CD4-positive, alpha-beta T cell (primary cell): ENCODE measurements around the gene GJA8. TPM values are rescaled to one million over a fixed set of nuclear protein-coding genes. Genes with fewer than 3 reads are reported as not detected.

Experiments
- ATAC-seq: fragments of 200-7000 bp; cut with Tn5 transposase; one replicate; pipeline ENCODE4 v1.10.0; 2022; ENCODE audit warnings: mild to moderate bottlenecking; ENCODE audit not compliant: poor library complexity
- CTCF ChIA-PET: fragments of 350-600 bp; sonication (Branson Sonifier 250); formaldehyde crosslinking; loops from one replicate; lab custom pipeline; 2021; ENCODE audit warnings: antibody characterized with exemption, inconsistent platforms; lab: Charles Lee
- POLR2A ChIA-PET: fragments of 350-600 bp; sonication (Branson Sonifier 250); formaldehyde crosslinking; loops from one replicate; lab custom pipeline; 2021; ENCODE audit warnings: antibody characterized with exemption, inconsistent platforms; lab: Charles Lee
- DNase-seq, 14 experiments: peaks; one replicate each; pipeline ENCODE4 v3.0.0-alpha.2; 2013 to 2020; ENCODE audit warnings: mixed read lengths in 2 of 14
- H3K27ac ChIP-seq, 2 donors: one replicate each; pipeline versions ENCODE4 v1.5.1 to v1.7.0; 2013; ENCODE audit warnings: low read length in 2 of 2, low read depth in 1 of 2, mild to moderate bottlenecking in 1 of 2
- H3K27me3 ChIP-seq, 2 experiments: 1 replicate in 1 of 2; 2 replicates in 1 of 2; pipeline versions ENCODE4 v1.6.1 to v1.7.0; 2013; ENCODE audit warnings: low read length in 2 of 2, control low read depth in 1 of 2, mild to moderate bottlenecking in 1 of 2, moderate library complexity in 1 of 2; ENCODE audit not compliant: insufficient read depth in 2 of 2, control insufficient read depth in 1 of 2
- H3K36me3 ChIP-seq: one replicate; pipeline ENCODE4 v1.6.1; 2013; ENCODE audit warnings: low read length, control low read depth; ENCODE audit not compliant: insufficient read depth
- H3K4me1 ChIP-seq: one replicate; pipeline ENCODE4 v1.6.1; 2013; ENCODE audit warnings: low read length, control low read depth; ENCODE audit not compliant: insufficient read depth
- H3K4me3 ChIP-seq: one replicate; pipeline ENCODE4 v1.5.1; 2013; ENCODE audit warnings: mild to moderate bottlenecking, low read length, moderate library complexity
- H3K9me3 ChIP-seq, 2 experiments: 1 replicate in 1 of 2; 2 replicates in 1 of 2; pipeline versions ENCODE4 v1.6.1 to v1.7.0; 2013; ENCODE audit warnings: low read length in 2 of 2, mild to moderate bottlenecking in 2 of 2, control low read depth in 1 of 2, moderate library complexity in 1 of 2; ENCODE audit not compliant: control insufficient read depth in 1 of 2, insufficient read depth in 1 of 2
- H3K27ac Mint-ChIP-seq: one replicate; pipeline ENCODE4 v1.8.0; 2020; ENCODE audit warnings: mixed read lengths
- H3K27me3 Mint-ChIP-seq: one replicate; pipeline ENCODE4 v1.8.0; 2021; ENCODE audit warnings: mixed read lengths
- H3K36me3 Mint-ChIP-seq: one replicate; pipeline ENCODE4 v1.8.0; 2021; ENCODE audit warnings: low read depth, mixed read lengths
- H3K4me1 Mint-ChIP-seq: one replicate; pipeline ENCODE4 v1.8.0; 2021; ENCODE audit warnings: low read depth, mixed read lengths
- H3K4me3 Mint-ChIP-seq: one replicate; pipeline ENCODE4 v1.8.0; 2020; ENCODE audit warnings: mild to moderate bottlenecking, mixed read lengths
- H3K9me3 Mint-ChIP-seq: one replicate; pipeline ENCODE4 v1.8.0; 2020; ENCODE audit warnings: mixed read lengths
- intact Hi-C, 2 experiments: fragments of 100-400 bp; cut with DNase I in 1 of 2; cut with micrococcal nuclease in 1 of 2; formaldehyde crosslinking; loops; one replicate each; pipeline versions ENCODE4 v1.15.1 to v1.9.0; 2023 to 2025; cut with DNase I, micrococcal nuclease
- total RNA-seq, 174 experiments: library from RNA in 2 of 174; stranded (reverse) in 2 of 174; gene quantifications; one replicate each; pipeline ENCODE4 v1.2.3 and lab custom pipeline; 2021 to 2026
- TF ChIP-seq, protein P1 (sequence below): fragments of 200-600 bp; IDR thresholded peaks from one replicate; pipeline ENCODE4 v1.8.0; 2022; ENCODE audit warnings: antibody characterized with exemption, mild to moderate bottlenecking

GJA8 gene
- total RNA-seq, 2 experiments from 2014 or later: not detected

DNA sequence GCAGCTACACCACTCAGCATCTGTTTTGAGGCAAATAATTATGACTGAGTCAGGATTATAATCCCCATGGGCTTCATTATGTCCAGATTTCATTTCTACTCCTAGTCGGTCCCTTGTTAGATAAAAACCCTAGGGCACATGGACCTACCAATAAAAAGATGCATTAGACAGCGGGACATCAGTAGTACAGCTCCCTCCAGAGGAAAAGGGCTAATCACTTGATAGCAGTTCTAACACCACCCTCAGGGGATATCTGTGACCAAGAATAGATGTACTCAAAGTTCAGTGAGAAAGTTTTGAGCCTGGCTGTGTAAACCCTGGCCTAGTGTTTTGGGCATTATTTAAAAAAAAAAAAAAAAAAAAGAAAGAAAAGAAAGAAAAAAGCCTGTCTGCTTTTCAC lies 10.0 kb downstream of the GJA8 start:
- peaks cover 29% of the 10 kb centered on the region for H3K27me3 Mint-ChIP-seq
- POLR2A ChIA-PET: no interaction called here
- H3K27ac ChIP-seq: no peak overlapping the region

DNA sequence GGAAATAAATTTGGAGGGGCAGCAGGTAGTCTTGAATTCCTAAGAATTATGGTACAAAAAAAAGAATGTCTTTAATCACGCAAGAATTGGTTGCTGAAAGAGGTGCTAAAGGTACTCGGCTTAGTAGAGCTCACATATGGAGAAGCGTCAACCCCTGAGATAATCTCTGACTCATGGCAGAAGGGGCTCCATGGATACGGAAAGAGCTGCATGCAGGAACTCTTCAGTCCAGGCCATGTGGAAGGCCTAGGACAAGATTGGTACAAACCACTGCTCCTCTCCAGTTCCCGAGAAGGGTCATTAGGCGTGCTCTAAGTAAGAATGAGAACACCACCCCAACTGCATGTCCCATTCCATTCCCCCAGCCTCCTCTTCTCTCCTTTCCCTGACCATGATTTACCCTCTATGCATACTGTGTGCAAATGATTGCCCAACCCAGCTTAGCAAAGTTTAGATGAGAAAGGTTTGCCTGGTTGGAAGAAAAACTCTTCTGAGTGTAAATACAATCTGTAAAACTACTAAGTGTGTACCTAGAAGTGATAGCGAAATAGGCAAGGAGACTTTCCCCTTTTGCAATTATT lies 10.9 kb downstream of the GJA8 start:
- Histone ChIP-seq H3K27ac (no peak overlapping the region), H3K36me3 (no peaks in the 10 kb centered on the region), H3K9me3 (no peaks in the 10 kb centered on the region), H3K4me3 (no peak overlapping the region), H3K27me3 (no peaks in the 10 kb centered on the region), H3K4me1 (no peaks in the 10 kb centered on the region)
- CTCF ChIA-PET: interaction anchor here (0.8 kb wide), 1 partner anchor 20 kb away, joined by 3 read pairs; no protein-coding TSS in a partner anchor
- DNase-seq (no peak), ATAC-seq (no peak)
- Mint-ChIP-seq H3K4me3 (no peak overlapping the region), H3K27me3 (peaks cover 32% of the 10 kb centered on the region), H3K27ac (no peak overlapping the region), H3K36me3 (no peaks in the 10 kb centered on the region), H3K4me1 (no peaks in the 10 kb centered on the region), H3K9me3 (no peaks in the 10 kb centered on the region)
- intact Hi-C loops: no loop called here
- TF ChIP-seq, protein P1, sequence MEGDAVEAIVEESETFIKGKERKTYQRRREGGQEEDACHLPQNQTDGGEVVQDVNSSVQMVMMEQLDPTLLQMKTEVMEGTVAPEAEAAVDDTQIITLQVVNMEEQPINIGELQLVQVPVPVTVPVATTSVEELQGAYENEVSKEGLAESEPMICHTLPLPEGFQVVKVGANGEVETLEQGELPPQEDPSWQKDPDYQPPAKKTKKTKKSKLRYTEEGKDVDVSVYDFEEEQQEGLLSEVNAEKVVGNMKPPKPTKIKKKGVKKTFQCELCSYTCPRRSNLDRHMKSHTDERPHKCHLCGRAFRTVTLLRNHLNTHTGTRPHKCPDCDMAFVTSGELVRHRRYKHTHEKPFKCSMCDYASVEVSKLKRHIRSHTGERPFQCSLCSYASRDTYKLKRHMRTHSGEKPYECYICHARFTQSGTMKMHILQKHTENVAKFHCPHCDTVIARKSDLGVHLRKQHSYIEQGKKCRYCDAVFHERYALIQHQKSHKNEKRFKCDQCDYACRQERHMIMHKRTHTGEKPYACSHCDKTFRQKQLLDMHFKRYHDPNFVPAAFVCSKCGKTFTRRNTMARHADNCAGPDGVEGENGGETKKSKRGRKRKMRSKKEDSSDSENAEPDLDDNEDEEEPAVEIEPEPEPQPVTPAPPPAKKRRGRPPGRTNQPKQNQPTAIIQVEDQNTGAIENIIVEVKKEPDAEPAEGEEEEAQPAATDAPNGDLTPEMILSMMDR: no peak
- POLR2A ChIA-PET: no interaction called here

More for the DNA sequence above, 10.0 kb downstream of the GJA8 start:
- TF ChIP-seq, protein P1: no peak
- Mint-ChIP-seq H3K27ac (no peak overlapping the region), H3K9me3 (no peaks in the 10 kb centered on the region), H3K36me3 (no peaks in the 10 kb centered on the region), H3K4me1 (no peaks in the 10 kb centered on the region), H3K4me3 (no peak overlapping the region)
- no peak for DNase-seq
- Histone ChIP-seq H3K4me3 (no peak overlapping the region), H3K9me3 (peaks cover 0 to 7% of the 10 kb centered on the region in 2 experiments), H3K27me3 (no peaks in the 10 kb centered on the region), H3K36me3 (no peaks in the 10 kb centered on the region), H3K4me1 (no peaks in the 10 kb centered on the region)
- CTCF ChIA-PET: no interaction called here
- intact Hi-C loops: no loop called here
- ATAC-seq: no peak

GRCh38 chr1:147919896-147920295 lies 17.3 kb downstream of the GJA8 start:
- ChIA-PET CTCF (no interaction called here), POLR2A (no interaction called here)
- no peak overlapping the region for H3K4me3 Mint-ChIP-seq
- no peak overlapping the region for H3K27ac Mint-ChIP-seq
- H3K27me3 ChIP-seq: no peaks in the 10 kb centered on the region
- no peak overlapping the region for H3K4me3 ChIP-seq
- no peak overlapping the region for H3K27ac ChIP-seq
- no peaks in the 10 kb centered on the region for H3K36me3 ChIP-seq
- DNase-seq (no peak), ATAC-seq (no peak)
- H3K27me3 Mint-ChIP-seq: peaks cover 20% of the 10 kb centered on the region
- intact Hi-C loops: no loop called here
- H3K4me1 Mint-ChIP-seq: no peaks in the 10 kb centered on the region
- H3K9me3 Mint-ChIP-seq: no peaks in the 10 kb centered on the region
- no peaks in the 10 kb centered on the region for H3K36me3 Mint-ChIP-seq
- TF ChIP-seq, protein P1: no peak
- H3K4me1 ChIP-seq: no peaks in the 10 kb centered on the region
- H3K9me3 ChIP-seq: no peaks in the 10 kb centered on the region
